ENCODE results near the gene DEDD2.

Gene DEDD2

DNA sequence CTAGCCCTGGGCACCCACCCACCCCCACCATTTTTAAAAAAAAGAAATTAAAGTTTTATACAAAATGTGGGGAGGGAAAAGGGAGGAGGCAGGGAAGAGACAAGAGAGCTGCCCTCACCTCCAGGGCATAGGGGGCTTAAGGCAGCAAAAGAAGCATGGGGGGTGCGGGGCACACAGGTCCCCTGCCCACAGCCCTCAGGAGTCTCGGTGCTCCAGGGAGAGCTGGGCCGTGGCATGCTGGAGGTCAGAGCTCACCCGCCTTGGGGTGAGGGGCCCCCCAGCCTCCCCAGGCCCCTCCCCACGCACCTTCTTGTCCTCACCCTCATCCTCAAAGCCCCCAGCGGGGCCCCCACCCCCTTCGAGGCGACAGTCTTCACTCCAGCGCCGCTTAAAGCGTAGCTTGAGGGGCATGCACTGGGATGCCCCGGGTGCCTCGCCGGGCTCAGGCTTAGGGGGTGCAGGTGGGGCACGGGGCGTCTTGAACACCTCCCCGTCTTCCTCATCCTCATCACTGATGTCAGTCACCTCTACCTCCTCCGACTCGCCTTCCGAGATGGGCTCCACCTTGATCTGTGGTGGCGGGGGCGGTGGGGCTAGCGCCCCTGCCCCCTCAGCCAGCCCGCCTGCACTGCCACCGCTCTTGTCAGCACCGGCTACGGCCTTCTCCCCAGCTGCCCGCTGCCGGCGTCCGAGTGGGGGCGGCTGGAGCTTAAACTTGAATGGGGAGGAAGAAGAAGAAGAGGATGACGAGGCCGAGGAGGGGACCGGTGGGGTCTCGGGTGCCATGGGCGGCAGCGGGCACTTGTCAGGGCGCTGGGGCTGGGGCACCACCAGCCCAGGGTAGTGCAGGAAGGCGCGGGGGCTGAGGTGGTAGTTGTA lies 31.0 kb upstream of the DEDD2 start:
- no peak for DNase-seq

DNA sequence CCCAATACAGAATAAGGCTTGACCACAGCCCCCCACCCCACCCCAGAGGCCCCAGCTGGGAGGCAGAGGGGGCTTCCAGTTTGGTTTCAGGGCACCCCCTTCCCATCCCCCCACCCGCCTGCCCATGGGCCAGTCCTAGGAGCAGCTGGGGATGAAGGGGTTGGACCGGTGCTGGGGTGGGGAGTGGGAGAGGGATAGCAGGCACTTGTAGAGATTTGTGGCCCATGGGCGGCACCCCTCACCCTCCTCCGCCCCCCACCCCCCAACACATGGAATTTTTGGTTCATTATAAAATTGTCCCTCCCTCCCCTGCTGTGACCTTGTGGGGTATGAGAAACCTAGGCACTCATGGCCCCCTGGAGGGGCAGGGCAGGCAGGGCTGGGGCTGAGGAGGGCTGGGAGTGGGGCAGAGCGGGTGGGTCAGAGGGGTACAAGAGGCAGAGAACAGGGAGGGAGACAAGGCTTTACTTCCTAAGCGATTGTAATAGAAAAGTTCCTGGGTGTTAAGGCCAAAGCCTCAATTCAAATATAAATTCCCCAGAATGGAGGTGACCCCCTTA lies 30.2 kb upstream of the DEDD2 start:
- DNase-seq = no peak

DNA sequence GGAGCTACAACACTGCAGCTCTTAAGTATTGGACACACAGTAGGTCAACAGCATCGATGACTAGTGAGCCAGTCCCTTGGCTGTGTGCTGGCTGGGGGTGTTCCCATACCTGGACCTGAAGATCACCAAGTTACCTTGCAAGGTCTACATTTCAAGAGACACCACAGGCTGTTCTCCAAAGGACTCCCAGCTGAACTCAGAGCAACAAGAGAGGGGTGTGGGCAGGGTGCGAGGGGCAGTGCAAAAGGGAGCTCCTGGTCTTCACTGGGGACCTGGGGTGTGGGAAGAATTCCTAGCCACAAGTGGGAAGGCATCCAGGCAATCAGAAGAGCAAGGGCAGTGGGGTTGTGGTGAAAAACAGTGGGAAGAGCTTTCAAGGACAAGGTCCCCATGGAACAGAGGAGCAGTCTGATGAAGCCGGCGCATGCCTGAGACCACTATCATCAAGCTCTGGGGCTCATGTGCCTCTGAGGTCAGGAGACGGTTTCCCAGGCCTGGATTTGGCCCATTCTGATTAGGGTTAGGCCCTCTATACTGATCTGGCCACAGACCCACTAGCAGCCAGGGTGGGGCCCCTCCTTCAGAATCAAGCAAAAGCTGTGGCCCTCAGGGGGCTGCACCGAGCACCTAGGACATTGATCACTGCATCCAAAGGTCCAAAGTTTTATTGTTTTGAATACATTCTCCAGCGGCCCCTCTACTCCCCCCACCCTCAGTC lies 29.6 kb upstream of the DEDD2 start:
- no peak for DNase-seq

DNA sequence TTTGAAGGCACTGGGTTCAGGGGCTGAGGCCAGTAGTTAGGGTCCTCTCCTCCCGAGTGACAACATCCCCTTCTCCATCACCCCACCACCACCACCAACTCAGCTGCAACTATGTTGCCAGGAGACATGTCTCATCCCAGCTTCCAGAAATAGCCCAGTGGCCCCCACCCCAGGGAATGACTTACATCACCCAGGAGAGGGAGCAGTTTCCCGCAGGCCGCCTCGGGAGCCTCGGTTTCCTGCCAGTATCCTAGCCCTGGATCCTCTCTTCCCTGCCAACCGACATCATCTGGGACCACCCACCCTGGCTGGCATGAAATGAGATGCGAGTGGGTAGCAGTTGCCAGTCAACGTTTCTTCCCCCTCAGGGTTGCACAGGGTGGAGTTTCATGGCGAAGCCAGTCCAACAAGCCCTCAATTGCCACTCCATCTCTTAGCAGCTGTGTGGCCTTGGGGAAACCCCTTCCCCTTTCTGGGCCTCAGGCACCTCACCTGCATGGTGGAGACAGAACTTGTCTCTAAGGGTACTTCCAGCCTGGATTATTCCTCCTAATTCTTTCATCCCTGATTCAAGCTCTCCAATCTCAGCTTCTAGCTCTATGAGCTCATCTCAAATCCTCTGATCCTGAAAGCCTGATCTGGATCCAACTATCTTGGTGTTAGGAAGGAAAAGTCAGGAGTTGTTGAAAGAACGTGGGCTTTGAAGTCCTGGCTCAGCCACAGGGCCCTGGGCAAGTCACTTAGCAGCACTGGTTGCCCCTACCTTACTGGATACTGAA lies 28.9 kb upstream of the DEDD2 start:
- no peak for DNase-seq

DNA sequence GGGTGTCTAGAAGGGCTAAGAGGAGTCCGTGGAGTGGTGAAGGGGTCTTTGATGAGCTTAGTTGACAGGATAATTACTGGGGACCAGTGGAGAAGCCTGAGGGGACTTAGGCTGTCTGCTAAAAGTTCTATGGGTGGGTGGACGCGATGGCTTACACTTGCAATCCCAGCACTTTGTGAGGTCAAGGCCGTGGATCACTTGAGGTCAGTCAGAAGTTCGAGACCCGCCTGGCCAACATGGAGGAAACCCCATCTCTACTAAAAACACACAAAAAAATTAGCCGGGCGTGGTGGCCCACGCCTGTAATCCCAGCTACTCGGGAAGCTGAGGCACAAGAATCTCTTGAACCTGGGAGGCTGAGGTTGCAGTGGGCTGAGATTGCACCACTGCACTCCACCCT lies 27.8 kb upstream of the DEDD2 start:
- DNase-seq = no peak

DNA sequence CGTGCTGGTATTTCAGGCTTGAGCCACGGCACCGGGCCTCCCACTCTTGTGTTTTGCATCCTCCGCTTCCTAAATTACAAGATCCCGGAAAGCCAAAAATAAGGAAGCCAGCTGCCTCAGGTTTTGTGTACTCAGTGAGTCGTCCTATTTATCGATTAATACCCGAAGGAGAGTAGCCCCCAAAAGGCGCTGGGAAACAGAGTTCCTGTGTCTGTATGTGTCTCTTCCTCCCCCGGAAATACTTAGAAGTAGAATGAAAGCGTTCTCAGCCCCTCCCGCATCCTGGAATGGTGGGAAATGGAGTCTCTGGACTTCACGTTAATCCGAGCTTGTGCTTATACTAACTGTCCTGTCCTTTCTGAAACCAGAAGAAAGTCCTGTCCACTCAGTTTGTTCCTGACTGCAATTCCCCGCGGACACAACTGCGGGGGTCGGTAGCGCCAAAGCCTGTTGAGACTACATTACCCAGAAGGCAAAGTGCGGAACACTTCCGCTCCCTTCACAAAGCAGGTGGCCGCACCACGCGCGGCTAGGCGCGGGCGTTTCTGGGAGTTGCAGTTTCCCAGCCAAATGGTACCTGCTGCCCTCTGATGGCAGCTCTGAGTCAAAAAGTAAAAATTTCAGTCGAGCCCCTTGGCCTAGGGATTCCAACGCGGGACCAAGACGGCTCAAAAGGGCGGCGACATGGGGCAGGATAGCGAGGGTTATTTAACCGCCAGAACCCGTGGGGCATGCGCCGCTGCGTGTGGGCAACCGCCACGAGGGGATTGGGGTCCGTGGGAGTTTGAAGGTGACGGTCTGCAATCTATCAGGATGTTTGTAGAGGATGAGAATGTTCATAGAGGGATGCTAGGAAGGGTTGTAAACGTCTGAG lies 27.1 kb upstream of the DEDD2 start:
- peak; percentile 91 for DNase-seq

DNA sequence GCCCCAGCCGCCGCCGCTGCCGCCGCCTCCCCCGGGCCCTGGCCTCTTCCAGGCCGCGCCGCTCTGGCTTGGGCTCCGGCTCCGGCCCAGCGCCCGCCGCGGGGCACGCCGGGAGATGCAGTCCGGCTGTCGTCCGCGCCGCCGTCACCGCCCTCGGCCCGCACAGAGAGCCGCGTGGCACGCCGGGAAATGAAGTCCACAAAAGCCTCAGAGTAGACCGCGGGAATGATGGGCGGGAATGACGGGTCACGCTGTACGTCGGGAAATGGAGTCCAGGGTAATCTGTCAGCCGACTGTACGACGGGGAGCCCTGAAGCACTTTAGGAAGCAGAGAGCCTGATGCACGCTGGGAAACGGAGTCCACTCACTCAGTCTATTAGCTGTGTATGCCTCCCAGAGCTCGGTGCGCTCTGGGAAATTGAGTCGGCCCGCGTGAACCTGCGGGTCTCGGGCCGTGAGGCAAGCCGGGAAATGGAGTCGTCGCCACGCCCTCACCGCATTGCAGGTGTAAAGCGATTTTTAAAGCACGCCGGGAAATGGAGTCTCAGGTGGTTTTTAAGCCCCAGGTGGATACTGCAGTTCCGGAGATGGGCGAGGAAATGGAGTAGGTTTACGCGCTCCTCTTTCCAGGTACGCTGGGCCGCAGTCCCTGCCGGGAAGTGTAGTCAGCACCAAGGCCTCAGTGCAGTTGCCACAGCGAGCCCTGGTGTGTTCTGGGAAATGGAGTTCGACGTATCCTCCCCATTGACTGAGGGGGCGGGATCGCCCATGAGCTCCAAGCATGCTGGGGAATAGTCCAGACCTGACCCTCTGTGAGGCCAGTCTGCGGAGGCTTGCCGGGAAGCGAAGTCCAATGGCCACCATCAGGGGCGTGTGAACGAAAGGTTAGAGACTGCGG lies 25.3 kb upstream of the DEDD2 start, which contains the start of gene GSK3A:
GSK3A (minus strand) TSS at position 91 of the 898 bp plus-strand sequence. CDS start 137 bp downstream, outside the sequence.
- peak; percentile 99 for DNase-seq

DNA sequence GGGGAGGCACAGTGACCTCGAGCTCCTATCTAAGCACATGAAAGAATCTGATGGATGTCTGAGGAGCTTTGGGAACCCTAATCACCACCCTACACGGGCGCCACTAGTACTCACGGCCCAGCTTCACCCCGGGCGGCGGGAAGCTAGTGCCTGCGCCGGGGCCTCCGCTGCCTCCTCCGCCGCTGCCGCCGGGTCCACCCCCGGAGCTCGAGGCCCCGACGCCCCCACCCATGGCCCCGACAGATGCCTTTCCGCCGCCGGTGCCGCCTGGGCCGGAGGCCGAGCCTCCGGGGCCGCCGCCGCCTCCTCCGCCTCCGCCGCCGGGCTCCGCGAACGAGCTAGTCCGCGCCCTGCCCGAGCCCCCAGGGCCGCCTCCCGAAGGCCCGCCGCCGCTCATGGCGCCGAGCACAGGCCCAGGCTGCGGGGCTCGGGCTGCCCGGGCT lies 24.6 kb upstream of the DEDD2 start:
- DNase-seq = peak; percentile 48

DNA sequence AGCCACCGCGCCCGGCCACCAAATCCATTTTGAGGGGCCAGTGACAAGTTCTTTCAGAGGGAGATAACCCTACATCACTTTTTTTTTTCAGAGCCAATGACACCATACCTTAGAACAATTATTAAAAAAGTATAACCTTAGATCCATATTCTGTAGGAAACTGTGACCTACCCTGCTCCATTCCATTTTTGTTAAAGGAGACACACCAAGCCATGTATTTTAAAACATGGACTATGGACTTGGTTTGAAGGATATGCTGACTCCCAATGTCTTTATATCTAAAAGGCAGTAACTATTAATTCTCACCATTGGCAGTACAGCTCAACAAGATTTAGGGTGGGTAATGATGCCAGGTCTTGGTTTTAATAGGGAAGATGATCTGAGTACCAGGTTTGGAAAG lies 23.8 kb upstream of the DEDD2 start:
- DNase-seq = no peak

DNA sequence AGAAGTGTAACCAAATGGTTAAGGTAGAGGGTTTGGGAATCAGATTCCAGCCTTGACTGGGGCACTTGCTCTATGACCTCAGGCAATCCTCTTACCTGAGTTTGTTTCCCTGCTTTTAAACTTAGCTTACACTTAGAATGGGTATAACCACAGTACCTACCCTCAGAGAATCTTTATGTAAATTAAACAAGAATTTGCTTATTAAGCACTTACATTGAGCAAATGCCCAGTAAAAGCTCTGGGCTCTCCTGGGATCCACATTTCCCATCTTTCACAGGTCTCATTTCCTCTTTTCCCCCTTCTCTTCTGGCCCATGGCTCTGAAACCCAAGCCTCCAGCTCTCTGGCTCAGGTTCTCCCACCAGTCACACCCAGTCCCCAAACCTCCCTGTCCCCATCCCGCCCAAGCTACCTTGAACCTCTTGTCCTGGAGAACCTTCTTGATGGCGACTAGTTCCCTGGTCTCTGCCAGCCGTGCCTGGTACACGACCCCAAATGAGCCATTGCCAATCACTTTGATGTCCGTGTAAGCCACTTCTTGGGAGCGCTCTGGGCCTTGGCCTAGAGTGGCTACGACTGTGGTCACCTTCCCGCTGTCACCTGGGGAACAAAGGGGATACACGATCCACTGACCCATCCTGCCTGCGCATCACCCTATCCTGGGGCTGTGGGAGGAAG lies 22.2 kb upstream of the DEDD2 start:
- DNase-seq = no peak

DNA sequence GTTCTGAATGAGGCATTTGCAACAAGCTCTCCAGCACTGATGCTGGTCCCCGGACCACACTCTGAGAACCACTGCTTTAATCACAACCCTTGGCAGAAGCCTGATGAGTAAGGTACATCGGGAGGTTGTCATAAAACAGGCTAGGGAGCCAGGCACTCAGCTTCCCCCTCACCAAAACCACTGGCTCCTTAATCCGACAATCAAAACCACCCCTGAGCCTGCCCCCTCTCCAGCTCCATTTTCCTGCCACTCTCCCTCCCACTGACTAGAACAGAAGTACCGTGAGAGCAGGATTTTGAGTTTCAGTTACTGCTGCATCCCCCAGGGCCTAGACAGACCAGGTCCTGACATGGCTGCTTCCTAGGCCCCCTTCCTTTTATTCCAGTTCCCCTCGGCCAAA lies 17.7 kb upstream of the DEDD2 start:
- DNase-seq = no peak

DNA sequence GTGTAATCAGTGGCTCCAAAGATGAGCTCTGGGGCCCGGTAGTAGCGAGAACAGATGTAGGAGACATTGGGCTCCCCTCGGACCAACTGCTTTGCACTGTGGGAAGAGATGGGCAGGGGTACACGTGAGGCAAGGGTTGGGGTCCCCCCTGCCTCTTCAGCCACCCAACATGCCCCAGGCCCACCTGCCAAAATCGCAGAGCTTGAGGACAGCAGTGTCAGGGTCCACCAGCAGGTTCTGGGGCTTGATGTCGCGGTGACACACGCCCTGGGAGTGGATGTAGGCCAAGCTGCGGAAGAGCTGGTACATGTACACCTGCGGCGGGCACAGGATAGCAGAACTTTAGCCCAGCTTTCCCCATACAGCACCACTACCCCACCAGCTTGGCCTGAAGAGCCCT lies 16.9 kb upstream of the DEDD2 start:
- DNase-seq = no peak

DNA sequence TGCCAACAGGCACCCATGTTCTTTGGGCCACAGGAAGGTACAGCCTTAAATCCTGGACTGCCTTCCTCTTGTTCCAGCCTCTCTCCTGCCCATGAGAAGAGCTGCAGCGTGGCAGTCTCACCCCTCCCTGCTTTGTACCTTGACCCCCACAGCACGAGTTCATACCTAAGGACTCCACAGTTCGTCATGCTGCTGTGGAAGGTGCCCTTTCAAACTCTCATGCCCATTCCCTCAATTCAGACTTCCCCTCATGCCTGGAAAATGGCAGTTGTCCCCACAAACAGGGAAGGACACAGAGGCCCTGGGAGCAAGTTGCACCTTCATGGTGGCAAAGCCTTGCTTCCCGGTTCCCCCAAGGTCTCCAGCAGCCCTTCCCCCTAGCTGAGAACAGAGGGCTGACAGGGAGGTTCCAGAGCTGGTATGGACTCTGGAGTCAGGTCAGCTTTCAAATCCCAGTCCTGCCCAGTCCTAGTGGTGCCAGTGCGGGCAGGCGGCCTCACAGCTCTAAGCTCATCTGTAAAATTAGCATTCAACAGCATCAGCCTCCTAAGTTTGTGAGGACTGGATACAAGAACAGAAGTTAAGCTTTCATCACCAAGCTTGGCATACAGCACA lies 16.3 kb upstream of the DEDD2 start:
- no peak for DNase-seq

DNA sequence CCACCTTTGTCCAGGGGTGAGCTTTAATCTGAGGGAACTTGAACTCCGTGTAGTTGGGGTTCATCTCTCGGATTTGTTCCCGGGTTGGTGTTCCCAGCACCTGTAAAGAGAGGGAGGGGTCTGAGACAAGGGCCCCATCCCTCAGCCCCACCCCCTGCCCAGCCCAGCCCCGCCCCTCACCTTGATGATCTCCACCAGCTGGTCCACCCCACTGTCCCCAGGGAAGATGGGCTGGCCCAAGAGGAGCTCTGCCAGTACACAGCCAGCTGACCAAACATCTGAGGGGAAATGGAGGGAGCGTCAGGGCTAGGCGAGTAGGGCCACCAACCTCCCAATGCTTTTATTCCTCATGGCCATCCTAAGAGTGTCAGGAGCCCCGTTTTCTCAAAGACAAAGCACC lies 15.6 kb upstream of the DEDD2 start:
- no peak for DNase-seq

DNA sequence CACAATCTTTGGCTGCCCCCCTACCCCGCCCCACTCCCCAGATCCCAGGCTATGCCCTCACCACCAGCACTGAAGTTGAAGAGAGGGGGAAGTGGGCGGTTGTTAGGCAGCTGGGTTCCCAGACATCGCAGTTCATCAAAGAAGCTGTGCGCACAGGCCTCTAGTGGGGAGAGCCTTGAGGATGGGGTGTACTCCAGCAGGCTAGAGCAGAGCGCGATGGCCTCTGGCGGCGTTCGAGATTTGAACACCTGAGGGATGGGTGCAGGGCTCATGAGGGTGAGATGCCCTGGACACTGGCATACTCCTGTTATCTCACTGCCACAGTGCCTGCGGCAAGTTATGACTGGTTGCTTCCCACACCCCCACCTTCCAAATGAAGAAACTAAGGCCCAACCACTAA lies 15.0 kb upstream of the DEDD2 start:
- DNase-seq = no peak

DNA sequence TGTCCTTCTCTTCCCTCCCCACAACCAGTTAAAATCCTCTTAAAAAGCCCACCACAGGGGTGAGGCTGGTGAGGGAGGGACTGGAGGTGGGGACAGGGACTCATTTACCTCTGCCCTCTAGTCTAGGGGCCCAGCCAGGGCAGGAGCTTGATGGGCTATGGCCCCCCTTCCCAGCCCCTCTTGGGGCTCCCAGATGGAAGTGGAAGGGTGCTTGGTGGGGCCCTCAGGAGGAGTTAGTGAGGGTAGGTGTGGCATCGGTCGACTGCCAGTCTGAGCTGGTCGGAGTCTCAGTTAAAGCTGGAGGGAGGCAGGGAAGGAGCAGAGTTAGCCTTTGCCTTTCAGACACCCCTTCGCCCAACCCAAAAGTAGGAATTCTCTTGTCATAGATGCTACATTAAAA lies 13.1 kb upstream of the DEDD2 start:
- DNase-seq = no peak

DNA sequence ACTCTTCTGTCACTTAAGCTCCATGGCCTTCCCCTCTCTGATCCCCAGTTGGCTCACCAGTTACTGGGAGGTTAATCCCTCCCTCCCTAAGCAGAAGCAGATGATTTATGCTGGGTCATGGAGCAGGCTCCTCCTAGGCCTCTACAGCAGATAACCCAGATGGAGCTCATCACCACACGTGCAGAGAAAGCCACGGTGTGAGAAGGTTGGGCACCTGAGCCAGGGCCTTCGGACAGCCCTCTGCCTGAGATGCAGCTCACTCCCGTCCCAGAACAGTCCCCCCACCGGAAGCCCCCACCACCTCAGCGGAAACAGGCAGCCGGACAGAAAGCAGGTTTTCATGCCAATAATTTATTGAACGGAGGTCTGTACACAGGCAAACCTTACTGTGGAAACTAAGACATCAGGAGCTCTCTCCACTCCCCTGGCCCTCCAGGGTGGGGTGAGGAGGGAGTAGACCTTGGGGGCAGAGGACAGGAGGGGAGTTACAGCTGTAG lies 12.4 kb upstream of the DEDD2 start:
- DNase-seq = no peak

DNA sequence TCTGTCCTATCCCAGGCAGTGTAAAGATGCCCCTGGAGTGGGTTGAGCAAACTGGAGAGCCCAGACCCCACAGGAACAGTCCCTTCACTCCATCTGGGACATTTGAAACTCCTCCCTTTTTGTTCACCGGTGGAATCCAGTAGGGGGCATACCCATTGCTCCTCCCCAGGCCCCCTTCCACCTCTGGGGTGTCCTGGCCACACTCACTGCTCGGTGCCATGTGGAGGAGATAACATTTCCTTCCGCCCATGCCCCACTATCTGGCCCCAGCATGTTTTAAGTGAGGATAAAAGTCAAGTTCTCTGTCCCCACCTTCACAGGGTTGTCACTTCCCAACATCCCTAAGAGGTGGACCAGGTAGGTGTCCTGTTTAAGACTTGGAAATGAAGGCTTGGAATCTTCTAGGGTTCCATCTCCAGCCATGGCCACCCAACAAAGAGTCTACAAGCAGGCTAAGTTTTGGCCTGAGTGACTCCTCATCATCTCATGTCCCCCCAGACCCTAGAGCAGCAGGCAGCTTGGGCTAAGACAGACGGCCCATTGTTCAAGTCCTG lies 11.9 kb upstream of the DEDD2 start:
- DNase-seq = no peak

DNA sequence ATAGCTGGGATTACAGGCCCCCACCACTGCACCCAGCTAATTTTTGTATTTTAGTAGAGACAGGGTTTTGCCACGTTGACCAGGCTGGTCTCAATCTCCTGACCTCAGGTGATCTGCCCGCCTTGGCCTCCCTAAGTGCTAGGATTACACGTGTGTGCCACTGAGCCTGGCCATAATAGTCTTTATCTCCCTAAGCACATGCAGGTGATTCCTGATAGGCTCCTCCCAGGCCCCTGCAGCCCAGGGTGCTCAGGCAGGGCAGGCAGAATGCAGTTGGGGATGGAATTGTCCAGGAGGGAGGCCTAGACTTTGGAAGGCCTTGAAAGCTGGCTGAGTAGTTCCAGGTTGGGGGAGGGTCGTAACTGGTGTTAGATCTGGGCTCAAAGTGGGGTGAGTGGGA lies 11.2 kb upstream of the DEDD2 start:
- DNase-seq = no peak

Measured in stimulated activated naive CD4-positive, alpha-beta T cell treated with Interleukin-2 at 50 U/mL for 16 hours (primary cell).